Transverse colon (tissue), 4 donors: ENCODE data around the gene DAB2IP. TPM values are rescaled to one million over a fixed set of nuclear protein-coding genes. Genes with fewer than 3 reads are reported as not detected.
A peak's percentile ranks its signal among the peaks of the same experiment; 100 is the strongest.
"Not testable (repeated sequence)": the region's sequence is repeated elsewhere in the genome, so short reads cannot be mapped to it uniquely, and the experiment has no call there.

ENCODE experiments used
- DNase-seq: peaks from one replicate; pipeline ENCODE4 v3.0.0-alpha.2; 2019
- H3K27ac ChIP-seq, 4 donors: fragments of 200-600 bp; sonication (generic); 2 replicates each; pipeline ENCODE4 v1.5.1; 2016 to 2018; ENCODE audit warnings: inconsistent platforms in 4 of 4
- H3K27me3 ChIP-seq: fragments of 200-600 bp; sonication (generic); 2 replicates; pipeline ENCODE4 v1.5.1; 2017; ENCODE audit warnings: inconsistent platforms
- H3K36me3 ChIP-seq, 4 donors: fragments of 200-600 bp; sonication (generic); 2 replicates each; pipeline ENCODE4 v1.5.1; 2017 to 2019; ENCODE audit warnings: inconsistent platforms in 4 of 4
- H3K4me1 ChIP-seq, 4 donors: fragments of 200-600 bp; sonication (generic); 2 replicates each; pipeline ENCODE4 v1.5.1; 2017 to 2020; ENCODE audit warnings: inconsistent platforms in 4 of 4
- H3K4me3 ChIP-seq, 4 donors: fragments of 200-600 bp; sonication (generic); 1 replicate in 1 of 4; 2 replicates in 3 of 4; pipeline versions ENCODE4 v1.5.1 to v1.6.1; 2017 to 2019; ENCODE audit warnings: inconsistent platforms in 4 of 4
- H3K9me3 ChIP-seq, 2 donors: fragments of 200-600 bp; sonication (generic); 2 replicates each; pipeline ENCODE4 v1.5.1; 2017 to 2019; ENCODE audit warnings: inconsistent platforms in 2 of 2
- CTCF ChIP-seq, 5 experiments: fragments of 200-600 bp in 3 of 5; fragments of 450-650 bp in 2 of 5; sonication (generic) in 3 of 5; IDR thresholded peaks; 1 replicate in 2 of 5; 2 replicates in 3 of 5; pipeline ENCODE4 v1.5.1; 2016 to 2017; ENCODE audit warnings: antibody characterized with exemption in 5 of 5, inconsistent platforms in 3 of 5, mild to moderate bottlenecking in 2 of 5, moderate library complexity in 1 of 5
- EP300 ChIP-seq: sonication (generic); formaldehyde crosslinking; IDR thresholded peaks from one replicate; pipeline ENCODE4 v1.6.1; 2017; ENCODE audit warnings: antibody characterized with exemption, low read depth
- POLR2A ChIP-seq: fragments of 450-650 bp; IDR thresholded peaks from one replicate; pipeline ENCODE4 v1.6.1; 2016; ENCODE audit warnings: antibody characterized with exemption, mild to moderate bottlenecking, moderate library complexity
- POLR2AphosphoS5 ChIP-seq, 3 donors: sonication (generic); formaldehyde crosslinking; IDR thresholded peaks; one replicate each; pipeline ENCODE4 v1.6.1; 2016; ENCODE audit warnings: antibody characterized with exemption in 3 of 3
- WGBS, 2 donors: methylation state at CpG; one replicate each; pipeline ENCODE4 v1.1.5; 2018; ENCODE audit warnings: low coverage in 1 of 2; 5-methylcytosine and 5-hydroxymethylcytosine counted together
- in situ Hi-C, 4 donors: fragments of 200-750 bp; cut with MboI; loops; one replicate each; pipeline versions ENCODE4 v1.15.0 to v1.15.1; 2017; ENCODE audit warnings: low sequenced_read_pairs in 3 of 4, low pct_ligation_motif_present in 1 of 4, low pct_unique_long_range_greater_than_20kb in 1 of 4
- intact Hi-C: fragments of 100-400 bp; cut with DNase I; formaldehyde crosslinking; loops from one replicate; pipeline ENCODE4 v1.15.1; 2023; ENCODE audit warnings: low total_unique reads
- total RNA-seq, 4 donors: library from RNA; depleted of rRNA; stranded (reverse); fragments of >200 nt; gene quantifications; one replicate each; pipeline ENCODE4 v1.1.0, GENCODE V29; 2016

DAB2IP gene
- total RNA-seq, 4 donors from 2014 or later: 84.2 to 159 (median 90.7) TPM

- no peaks in the 10 kb centered on the region for H3K9me3 ChIP-seq
- no peaks in the 10 kb centered on the region for H3K27me3 ChIP-seq
- TF ChIP-seq EP300 (no peak), POLR2AphosphoS5 (IDR thresholded peaks at IDR 0.05) (no peak), POLR2A (no peak), CTCF (IDR thresholded peaks at IDR 0.05) (no peak)
- intact Hi-C loops (loop anchor here (10.0 kb wide), 1 partner anchor 58 kb away; no protein-coding TSS in a partner anchor), in situ Hi-C loops (no loop called here)
- H3K4me3 ChIP-seq: no peak overlapping the region
- DNase-seq: peak; percentile 53
- H3K4me1 ChIP-seq: peaks cover 18 to 40% (median 25%) of the 10 kb centered on the region in 4 donors
- H3K36me3 ChIP-seq: no peaks in the 10 kb centered on the region
- peak overlapping the region; percentile 0 to 69 (median 20) for H3K27ac ChIP-seq
- WGBS, 2 donors: 7 to 17% methylated on average over 1 to 9 of the region's 9 CpGs
Observed at GRCh38 chr9:121612511-121612998, 38.9 kb upstream of the DAB2IP start.

GRCh38 chr9:121613009-121613752 lies 38.3 kb upstream of the DAB2IP start:
- no peaks in the 10 kb centered on the region for H3K9me3 ChIP-seq
- no peak overlapping the region for H3K4me3 ChIP-seq
- H3K27ac ChIP-seq: peak overlapping the region; percentile 0 to 69 (median 20)
- in situ Hi-C loops: no loop called here
- no peak for DNase-seq
- H3K4me1 ChIP-seq: peaks cover 14 to 33% (median 22%) of the 10 kb centered on the region in 4 donors
- TF ChIP-seq POLR2A: no peak
- no peak for TF ChIP-seq EP300
- TF ChIP-seq POLR2AphosphoS5 (IDR thresholded peaks at IDR 0.05): no peak
- TF ChIP-seq CTCF (IDR thresholded peaks at IDR 0.05): no peak
- H3K36me3 ChIP-seq: no peaks in the 10 kb centered on the region
- 44 to 48% methylated on average over 4 to 11 of the region's 11 CpGs for WGBS, 2 donors
- no peaks in the 10 kb centered on the region for H3K27me3 ChIP-seq
- intact Hi-C loops: loop anchor here (10.0 kb wide), 1 partner anchor 58 kb away; no protein-coding TSS in a partner anchor

GRCh38 chr9:121616123-121616755 lies 35.2 kb upstream of the DAB2IP start:
- DNase-seq: no peak
- no peaks in the 10 kb centered on the region for H3K27me3 ChIP-seq
- TF ChIP-seq POLR2A: no peak
- in situ Hi-C loops: no loop called here
- H3K27ac ChIP-seq: no peak overlapping the region
- no peaks in the 10 kb centered on the region for H3K36me3 ChIP-seq
- peaks cover 9 to 26% (median 17%) of the 10 kb centered on the region in 4 donors for H3K4me1 ChIP-seq
- H3K4me3 ChIP-seq: no peak overlapping the region
- 80 to 83% methylated on average over 6 to 14 of the region's 14 CpGs for WGBS, 2 donors
- H3K9me3 ChIP-seq: no peaks in the 10 kb centered on the region
- intact Hi-C loops: loop anchor here (10.0 kb wide), 1 partner anchor 61 kb away; no protein-coding TSS in a partner anchor

GRCh38 chr9:121618504-121618903 lies 32.9 kb upstream of the DAB2IP start:
- Histone ChIP-seq H3K4me1 (peaks cover 0 to 10% (median 5%) of the 10 kb centered on the region in 4 donors), H3K9me3 (no peaks in the 10 kb centered on the region), H3K27ac (peak overlapping the region in 1 of 4 donors; percentile 15), H3K27me3 (no peaks in the 10 kb centered on the region), H3K36me3 (no peaks in the 10 kb centered on the region), H3K4me3 (no peak overlapping the region)
- in situ Hi-C loops: no loop called here
- WGBS, 2 donors: 80 to 84% methylated on average over 6 to 9 of the region's 9 CpGs
- intact Hi-C loops: loop anchor here (10.0 kb wide), 1 partner anchor 64 kb away; no protein-coding TSS in a partner anchor
- TF ChIP-seq POLR2A (no peak), EP300 (no peak), CTCF (IDR thresholded peaks at IDR 0.05) (no peak), POLR2AphosphoS5 (IDR thresholded peaks at IDR 0.05) (no peak)
- DNase-seq: no peak

GRCh38 chr9:121618910-121619309 lies 32.5 kb upstream of the DAB2IP start:
- WGBS, 2 donors: 86 to 96% methylated on average over 4 to 7 of the region's 7 CpGs
- in situ Hi-C loops: not testable (repeated sequence)

More at GRCh38 chr9:121618910-121619309, 32.5 kb upstream of the DAB2IP start:
- intact Hi-C loops: loop anchor here (10.0 kb wide), 1 partner anchor 64 kb away; no protein-coding TSS in a partner anchor
- H3K4me1 ChIP-seq, H3K4me3 ChIP-seq, H3K36me3 ChIP-seq, H3K9me3 ChIP-seq, DNase-seq, H3K27me3 ChIP-seq: not testable (repeated sequence)
- peak overlapping the region in 2 of 4 donors; percentile 15 to 30 for H3K27ac ChIP-seq
